Embryonic facial prominence (tissue), 1 donor: Measurements from ENCODE around the gene MOB3A.

Experiments used
- DNase-seq: peaks from one replicate; pipeline ENCODE4 v3.0.0-alpha.2; 2016; ENCODE audit errors: extremely low spot score

Gene MOB3A

DNA sequence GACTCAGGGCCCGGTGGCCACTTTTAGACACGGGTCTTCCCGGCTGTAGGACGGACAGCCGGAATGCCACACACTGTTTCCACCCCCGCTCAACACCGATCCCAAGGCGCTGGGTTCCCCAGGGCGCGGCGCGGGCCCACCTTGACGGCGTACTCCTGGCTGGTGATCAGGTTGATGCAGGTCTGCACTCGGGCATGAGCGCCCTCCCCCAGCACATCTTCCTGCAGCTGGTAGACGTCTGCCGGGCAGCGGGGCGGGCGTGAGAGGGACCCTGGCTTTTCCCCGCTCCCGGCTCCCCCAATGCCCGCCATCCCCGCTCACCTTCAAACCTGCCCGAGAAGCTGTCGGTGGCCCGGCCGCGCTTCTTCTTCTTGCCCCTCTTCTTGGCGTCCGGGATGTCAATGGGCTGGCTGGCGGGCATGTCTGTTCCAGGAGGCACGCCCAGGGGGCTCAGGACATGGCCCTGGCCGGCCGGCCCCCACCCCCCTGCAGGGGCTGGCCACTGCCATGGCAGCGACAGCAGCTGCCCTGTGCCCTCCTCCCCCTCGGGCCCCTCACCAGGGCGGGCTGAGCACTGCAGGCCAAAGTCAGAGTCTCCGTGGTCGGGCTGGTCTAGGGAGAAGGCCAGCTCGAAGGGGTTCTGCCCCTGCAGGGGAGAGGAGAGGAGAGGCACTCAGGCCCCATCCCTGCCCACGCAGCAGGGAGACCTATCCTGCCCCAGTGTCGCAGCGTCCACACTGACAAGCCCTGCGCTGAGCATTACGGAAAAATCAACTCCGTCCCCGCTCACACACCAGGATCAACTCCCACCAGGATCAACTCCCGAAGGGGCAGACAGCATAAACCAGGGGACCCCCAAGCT, 49.8 kb downstream of the MOB3A start:
- no peak for DNase-seq

DNA sequence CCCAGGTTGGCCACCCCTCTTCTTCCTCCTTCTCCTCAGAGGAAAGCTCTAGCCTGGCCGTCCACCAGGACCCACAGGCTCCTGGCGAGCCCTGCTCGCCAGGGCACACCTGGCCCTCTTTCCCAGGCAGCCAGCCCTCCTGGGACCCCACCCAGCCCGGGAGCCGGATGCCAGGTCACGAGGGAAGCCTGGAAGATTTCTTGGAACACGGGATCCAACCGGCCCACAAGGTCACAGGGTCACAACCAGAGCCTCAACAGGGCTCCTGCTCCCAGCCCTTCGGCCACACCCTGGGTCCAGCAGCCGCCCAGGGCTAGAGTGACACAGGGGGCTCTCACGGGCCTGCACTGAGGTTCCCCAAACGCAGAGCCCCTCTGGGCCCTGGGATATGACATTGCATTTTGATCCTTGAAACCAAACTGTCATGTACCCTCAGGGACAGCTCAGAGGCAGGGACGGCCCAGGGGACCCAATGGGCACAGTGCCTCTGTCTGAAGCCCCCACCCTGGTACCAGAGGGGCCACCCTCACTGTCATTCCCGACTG, 50.6 kb downstream of the MOB3A start:
- no peak for DNase-seq

DNA sequence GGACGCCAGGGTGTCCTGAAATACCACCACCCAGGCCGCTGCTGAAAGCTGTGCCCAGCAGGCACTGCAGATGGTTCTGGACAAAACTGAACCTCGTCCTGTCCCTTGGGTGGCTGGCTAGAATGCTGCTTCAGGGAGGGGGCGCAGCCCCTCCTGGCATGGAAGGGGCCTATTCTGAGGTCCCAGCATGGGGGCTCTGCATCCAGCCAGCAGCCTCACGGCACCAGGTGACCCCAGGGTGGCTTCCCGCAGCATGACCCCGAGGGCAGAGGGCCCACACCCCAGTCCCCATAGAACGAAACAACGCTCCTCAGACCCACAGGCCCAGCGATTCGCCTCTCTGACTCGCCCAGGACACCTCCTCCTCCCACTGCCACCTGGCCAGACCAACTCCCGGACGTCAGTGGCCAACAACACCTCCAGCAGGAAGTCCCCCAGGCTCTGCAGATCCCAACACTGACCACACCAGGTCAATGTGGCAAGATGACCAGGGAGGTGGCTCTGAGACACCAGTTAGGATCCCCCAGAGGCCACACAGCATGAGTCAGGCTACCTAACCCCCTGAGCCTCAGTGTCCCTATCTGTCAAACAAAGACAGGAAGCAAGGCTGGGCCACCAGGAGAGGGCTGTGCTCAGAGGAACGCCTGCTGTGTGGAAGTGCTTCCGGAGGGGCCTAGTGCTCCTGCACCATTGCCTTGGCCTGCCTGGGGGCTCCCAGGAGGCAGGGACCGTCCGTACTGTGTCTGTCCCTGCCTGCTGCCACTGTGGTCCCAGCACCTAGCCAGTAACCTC, 51.2 kb downstream of the MOB3A start:
- DNase-seq: no peak

DNA sequence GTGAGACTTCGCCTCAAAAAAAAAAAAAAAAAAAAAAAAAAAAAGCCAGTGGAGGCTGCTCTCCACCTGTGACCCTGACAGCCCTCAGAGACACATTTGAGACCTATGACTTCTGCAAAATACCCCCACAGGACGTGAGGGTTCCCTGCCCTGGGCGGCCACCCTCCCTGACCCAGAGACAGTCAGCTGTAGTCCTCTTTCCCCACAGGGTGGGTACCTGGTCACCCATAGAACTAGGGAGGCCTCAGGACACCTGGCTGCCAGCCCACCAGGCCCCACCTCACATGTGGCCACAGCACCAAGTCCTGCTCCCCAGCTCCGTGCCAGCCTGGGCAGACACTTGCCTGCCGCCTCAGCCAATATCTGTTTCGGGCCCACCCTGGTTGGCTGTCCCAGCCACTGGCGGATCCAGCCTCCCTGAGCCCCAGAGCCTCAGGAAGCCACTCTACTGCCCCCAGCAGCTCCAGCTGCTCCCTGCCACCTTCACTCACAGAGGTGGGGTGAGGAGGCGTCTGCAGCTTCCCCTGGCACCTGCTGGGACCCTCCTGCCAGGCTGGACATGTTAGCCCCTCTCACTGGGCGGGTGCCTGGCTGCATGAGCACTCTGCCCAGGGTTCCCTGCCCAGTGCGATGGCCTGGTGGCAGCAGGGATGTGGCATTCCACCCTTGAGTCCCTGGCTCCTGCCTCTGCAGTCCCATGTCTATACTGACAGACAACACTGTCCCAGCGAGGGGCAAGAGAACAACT, 52.0 kb downstream of the MOB3A start:
- no peak for DNase-seq

DNA sequence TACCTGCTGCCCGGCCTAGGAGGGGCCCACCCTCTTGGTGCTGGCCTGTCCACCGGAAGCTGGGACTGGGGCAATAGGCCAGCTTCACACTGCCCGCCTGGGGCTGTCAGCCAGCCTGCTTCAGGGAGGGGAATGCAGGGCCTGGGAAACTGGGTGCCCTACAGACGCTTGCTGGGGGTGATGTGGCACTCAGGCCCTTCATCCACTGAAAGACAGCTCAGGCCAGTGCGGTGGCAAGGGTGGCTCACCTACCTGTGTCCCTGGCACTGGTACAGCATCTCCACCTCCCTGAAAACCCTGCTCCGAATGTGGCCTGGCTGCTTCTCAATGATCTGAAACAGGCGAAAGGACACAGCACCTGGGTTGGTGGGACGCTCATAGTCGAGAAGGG, 52.9 kb downstream of the MOB3A start:
- DNase-seq: no peak

DNA sequence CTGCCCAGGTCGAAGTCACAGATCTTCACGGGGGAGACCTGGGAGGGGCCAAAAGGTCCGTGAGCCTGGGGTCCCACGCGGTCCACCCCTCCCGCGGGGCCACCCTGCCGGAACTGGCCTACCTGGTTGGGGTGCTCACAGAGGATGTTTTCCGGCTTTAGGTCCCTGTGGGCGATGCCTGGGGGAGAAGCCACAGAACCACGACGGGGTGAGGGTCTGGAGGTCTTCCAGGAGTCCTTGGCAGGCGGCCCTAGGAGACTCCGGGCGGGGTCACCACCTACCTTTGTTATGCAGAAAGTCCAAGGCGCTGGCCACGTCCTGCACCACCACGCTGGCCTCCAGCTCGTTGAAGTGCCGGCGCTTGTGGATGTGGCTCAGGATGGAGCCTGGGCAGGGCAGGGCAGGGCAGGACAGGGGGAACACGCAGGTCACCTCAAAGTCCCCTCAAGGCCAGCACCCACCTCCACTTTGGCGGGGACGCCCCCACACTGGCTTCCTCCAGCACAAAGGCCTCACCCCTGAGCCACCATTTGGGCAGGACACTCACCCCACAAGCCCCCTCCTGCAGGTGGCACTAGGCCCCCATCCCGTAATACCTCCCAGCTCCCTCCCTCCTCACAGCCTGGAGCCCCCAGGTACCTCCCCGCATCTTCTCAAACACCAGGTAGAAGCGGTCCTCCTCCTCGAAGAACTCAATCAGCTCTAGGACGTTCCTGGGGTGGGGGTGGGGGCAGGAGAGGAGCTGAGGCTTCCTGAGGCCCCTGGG, 53.5 kb downstream of the MOB3A start:
- no peak for DNase-seq

DNA sequence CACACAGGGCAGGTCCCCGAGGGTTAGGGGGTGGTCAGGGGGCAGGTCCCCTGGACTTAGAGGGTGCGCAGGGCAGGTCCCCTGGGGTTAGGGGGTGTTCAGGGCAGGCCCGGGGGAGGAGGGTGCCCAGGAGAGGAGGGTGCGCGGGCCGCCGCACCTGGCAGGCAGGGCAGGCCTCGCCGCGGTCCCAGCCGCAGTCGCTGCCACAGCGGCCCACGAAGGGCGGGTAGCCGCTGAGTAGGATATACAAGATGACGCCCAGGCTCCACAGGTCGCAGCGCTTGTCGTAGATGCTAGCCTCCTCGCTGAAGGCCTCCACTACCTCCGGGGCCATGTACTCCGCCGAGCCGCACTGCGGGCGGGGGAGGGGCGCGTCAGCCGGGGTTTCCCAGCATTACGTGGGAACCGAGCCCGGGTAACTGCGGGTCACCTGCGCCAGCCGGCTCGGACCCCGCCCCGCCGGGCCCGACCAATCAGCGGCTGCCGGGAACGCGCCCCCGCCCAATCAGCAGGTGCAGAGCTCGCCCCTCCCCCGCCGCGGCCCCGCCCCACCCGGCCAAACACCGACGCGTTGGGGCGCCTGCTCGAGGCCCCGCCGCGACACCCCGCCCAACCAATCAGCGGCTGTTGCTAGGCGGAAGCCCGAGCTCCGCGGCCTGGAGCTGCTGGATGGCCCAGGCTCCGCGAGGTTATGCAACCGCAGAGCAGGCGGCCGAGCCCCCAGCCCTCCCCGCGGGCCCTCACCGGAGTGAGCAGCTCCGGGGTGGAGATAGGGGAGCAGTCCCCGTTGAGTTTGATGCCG, 54.2 kb downstream of the MOB3A start:
- DNase-seq: peak; percentile 87

DNA sequence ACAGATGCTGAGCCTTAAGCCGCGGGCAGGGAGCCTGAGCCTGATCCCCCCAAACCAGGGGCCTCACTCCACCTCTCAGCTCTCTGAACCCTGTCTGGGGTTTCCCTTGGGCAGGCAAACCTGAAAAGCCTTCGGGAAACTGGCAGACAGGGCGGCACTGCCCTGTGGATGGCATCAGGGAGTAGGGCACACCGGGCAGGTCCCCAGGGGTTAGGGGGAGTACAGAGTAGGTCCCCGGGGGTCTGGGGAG, 54.8 kb downstream of the MOB3A start:
- no peak for DNase-seq

DNA sequence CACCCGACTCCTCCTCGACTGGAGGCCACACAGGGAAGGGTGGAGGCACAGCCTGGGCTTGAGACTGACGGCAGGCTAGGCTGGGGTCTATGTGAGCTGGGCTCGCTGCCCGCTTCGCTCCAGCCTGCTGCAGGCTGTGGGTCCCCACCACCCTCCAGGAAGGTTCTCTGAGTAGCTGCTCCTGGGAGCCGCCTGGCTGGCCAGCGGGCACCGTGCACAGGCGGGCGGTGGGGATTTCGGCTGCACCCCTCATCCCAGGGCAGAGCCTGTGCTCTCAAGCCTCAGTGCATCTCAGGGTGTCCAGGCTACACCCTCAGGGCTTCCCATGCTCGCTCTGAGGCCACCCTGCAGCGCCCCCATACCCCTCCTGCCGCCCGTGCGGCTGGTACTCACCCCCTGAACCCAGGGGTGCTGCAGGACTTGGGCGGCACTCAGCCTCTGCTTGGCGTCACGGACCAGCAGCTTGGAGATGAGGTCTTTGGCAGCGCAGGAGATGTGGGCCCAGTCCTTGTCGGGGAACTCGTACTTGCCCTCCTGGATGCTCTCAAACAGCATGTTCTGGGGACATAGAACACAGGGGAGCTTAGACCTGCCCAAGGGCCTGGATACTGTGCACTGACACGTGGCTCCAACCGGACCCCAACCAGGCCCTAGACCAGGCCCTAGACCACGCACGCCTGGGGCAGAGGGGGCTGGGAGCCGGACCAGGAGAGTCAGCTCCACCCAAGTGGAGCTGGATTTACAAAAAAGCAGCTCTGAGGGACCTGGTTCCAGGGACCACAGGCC, 55.3 kb downstream of the MOB3A start:
- DNase-seq: no peak

DNA sequence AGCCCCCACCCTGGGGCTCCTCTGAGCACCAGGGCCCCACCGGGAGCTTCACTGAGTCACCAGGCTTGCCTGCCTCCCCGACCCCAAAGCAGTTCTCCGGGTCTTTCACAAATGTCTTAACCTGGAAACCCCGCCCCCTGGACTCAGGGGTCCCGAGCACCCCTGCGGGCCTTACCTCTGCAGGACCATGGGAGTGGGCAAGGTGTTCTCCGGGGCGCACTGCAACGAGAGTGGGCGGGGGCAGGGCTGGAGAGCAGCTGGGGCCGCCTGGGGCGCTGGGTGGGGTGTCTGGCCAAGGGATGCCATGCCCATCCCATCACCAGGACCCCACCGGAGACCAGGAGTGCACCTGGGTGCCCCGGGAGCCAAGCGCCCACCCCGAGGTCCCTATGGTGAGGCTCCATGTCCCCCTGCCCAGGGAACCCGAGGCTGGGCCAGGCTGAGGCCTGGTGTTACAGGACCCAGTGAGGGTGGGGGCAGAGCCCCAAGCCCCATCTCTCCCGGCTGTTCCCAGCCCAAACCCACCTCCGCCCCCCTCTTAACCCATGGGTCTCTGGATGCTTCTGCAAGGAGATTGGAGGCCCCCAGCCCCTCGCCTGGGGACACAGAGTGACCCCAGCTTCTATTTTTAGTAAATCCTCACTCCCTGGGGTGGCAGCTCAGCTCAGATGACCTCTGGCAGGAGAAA, 56.0 kb downstream of the MOB3A start:
- DNase-seq: no peak

DNA sequence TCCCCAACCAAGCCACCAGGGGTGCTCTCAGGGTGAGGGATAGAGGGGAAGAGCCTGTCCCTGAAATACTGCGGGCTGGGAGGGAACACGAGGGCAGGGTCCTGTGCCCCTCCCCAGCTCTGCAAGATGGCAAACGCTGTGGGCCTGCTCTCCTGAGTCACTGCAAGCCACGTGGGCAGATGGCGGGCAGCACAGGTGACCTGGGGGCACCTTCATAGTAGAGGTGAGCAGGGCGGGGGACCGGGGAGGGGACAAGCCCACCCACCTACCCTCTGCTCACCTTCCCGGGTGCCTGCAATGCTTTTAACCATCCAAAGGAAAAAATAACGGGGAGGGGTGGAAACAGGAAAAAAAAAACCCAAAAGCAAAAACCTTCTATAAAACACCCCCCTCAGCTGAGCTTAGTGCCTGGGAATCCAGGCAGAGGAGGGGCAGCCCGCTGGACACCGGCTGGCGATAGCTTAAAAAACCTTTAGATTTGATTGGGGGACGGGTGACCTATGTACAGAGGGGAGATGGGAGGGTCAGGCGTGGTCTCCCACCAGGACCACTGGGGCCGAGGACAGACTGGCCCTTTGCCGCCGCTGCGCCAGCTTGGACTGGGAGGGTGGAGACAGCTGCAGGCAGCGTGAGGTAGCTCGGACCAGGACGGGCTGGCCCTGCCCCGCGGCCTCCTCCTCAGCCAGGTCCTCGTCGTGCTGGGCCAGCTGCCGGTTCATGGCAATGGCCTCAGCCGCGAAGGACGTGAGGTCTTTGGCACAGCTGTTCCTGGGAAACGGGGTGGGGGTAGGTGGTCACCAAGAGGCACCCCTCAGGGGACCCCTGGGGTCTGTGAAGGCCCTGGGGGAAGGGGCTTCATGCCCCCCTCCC, 56.8 kb downstream of the MOB3A start:
- no peak for DNase-seq

DNA sequence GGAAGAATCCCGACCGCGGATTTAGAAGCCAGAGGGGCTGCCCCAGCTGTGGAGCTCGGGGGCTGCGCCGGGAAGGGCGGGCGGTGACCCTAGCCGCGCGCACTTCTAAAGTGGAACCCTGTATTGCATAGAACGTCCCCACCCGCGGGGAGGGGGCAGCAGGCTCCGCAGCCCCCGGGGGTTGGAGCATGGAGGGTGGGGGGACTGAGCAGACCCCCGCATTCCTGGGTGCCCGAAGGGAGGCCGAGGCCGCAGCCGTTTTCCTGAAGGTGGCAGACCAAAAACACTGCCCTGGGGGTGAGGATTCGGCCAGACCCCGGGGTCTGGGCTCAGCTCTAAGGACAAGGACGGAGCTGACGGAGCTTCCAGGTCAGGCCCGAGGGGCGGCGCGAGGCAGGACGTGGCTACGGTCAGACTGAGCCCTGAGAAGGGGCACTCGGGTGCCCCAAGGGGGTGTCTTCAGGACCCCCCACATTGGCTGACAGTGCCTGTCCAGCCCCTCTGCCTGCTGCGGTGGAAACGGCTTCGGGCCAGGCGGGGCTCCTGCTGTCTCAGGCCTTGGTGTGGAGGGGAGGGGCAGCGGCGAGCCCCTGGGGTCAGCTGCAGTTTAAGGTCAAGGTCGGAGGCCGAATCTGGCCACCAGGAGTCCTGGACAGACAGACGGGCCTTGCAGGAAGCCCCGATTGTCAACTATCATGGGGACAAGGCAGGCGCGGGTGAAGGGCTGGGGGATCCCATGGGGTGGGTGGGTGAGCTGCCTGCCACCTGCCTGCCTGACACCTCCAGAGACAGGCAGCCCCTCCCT, 57.6 kb downstream of the MOB3A start:
- no peak for DNase-seq

DNA sequence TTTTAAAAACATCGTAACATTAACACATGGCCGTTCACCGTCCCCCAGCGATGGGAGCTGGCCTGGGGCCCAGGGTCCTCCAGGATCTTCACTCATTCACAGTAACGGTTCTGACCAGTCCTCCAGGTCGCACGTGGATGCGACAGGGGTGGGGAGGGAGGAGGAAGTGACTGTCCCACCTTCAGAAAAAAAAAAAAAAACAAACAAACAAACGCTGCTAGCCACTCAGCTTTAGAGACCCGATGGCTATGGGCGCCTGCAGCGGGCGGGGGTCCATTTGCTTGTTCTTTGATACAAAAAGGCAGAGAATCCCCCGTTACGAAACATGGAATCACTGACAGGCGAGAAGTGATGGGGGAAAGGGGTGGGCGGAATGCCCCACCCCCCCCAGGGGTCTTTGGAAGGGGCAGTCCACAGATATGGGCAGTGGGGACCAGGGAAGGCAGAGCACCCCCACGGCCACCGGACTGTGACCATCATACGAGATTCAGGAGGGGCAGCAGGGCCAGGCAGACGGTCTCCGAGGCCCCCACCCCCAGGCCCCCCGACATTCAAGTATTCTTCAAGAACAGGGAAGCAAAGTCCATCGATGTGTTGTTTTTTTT, 58.4 kb downstream of the MOB3A start:
- DNase-seq: no peak

DNA sequence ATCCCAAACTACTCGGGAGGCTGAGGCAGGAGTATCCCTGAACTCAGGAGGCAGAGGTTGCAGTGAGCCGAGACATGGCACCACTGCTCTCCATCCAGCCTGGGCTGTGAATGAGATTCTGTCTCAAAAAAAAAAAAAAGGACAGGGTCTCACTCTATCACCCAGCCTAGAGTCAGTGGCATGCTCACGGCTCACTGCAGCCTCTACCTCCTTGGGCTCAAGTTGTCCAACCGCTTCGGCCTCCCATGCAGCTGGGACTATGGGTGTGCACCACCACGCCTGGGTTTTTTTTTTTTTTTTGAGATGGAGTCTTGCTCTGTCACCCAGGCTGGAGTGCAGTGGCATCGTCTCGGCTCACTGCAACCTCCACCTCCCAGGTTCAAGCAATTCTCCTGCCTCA, 59.7 kb downstream of the MOB3A start:
- no peak for DNase-seq

DNA sequence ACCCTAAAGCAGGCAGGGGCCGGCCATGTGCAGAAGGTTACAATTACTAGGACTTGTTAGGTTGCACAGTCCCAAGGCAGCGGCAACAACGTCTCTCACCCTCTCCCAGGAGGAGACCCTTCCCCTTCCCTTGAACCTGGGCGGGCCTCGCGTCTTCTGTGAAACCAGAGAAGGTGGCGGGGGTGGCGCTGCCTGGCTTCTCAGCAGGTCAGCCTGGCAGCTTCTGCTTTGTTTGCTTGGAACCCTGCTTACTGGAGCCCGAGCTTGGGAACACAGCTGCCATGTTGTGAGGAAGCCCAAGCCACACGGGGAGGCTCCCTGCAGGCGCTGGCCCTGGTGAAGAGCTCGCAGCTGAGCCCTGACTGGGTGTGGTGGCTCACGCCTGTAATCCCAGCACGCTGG, 60.5 kb downstream of the MOB3A start:
- no peak for DNase-seq

DNA sequence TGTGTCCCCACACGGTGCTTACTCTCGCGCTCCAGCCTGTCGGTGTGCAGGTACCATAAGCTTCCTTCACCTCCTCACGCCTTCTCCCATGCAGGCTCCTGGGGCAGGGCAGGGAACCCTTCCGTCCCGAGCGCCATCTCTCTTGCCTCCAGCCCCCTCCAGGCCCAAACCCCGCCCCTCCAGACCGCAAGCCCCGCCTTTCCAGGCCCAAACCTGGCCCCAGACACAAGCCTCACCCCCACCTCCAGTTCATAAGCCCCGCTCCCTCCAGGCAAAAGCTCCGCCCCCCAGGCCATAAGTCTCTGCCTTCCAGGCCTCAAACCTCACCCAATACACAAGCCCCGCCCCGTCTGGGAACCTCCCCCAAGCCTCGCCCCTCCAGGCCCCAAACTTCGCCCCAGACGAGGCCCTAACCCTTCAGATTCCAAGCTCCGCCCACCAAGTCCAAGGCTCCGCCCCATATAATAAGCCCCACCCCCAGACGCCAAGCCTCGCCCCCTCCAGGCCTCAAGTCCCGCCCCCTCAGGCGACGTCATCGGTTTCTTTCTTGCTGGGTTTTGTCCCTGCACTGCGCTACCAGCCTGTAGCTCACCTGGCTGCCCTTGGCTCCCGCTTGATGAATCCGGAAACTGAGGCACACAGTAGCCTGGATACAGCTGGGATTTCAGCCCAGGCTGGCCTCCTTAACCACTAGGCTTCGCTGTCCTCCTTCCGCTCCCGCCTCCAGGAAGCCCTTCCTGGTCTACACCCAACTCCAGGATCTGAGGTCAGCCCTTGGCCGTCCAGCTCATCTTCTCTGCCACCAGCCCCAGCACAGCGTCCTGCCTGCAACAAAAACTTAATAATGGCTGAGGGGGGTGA, 61.2 kb downstream of the MOB3A start:
- no peak for DNase-seq
